Measurements from ENCODE around the gene POPDC2. TPM values are rescaled to one million over a fixed set of nuclear protein-coding genes. Genes with fewer than 3 reads are reported as not detected.

POPDC2 gene
- total and polyA plus RNA-seq, 2 of the 4 experiments (the other 2 are of a cell fraction) = under 0.01 to 0.29 TPM

- no peaks in the 10 kb centered on the region for H3K9me3 ChIP-seq (ENCODE audit: control insufficient read depth, insufficient read depth, low read length)
- peak overlapping the region; percentile 35; the same call in 1 of the 2 replicates for H3K18ac ChIP-seq (ENCODE audit: low read depth, low read length)
- H2AFZ ChIP-seq (replicated peaks; ENCODE audit: low read length, poor library complexity) = peak overlapping the region; percentile 98
- no peak for TF ChIP-seq MAZ (IDR thresholded peaks at IDR 0.05; ENCODE audit: borderline replicate concordance, low read depth, low read length)
- no peak for TF ChIP-seq SMC3 (IDR thresholded peaks at IDR 0.05; ENCODE audit: low read depth, low read length)
- no peak for TF ChIP-seq CEBPB (IDR thresholded peaks at IDR 0.05; ENCODE audit: low read depth, low read length)
- TF ChIP-seq FOS (IDR thresholded peaks at IDR 0.05; ENCODE audit: low read depth, low read length) = no peak
- no peak for TF ChIP-seq USF2 (IDR thresholded peaks at IDR 0.05; ENCODE audit: low read depth, low read length)
- H2AK9ac ChIP-seq (replicated peaks; ENCODE audit: low read depth, low read length, poor library complexity) = peak overlapping the region; percentile 87
- peak overlapping the region; percentile 6 for H2BK5ac ChIP-seq (ENCODE audit: low read depth, low read length, poor library complexity, severe bottlenecking)
- peak overlapping the region; percentile 40 for H3K27ac ChIP-seq (ENCODE audit: insufficient read depth, low read length)
- H3K4me1 ChIP-seq (ENCODE audit: control insufficient read depth, insufficient read depth, low read length) = no peaks in the 10 kb centered on the region
- peak overlapping the region; percentile 56 for H2BK120ac ChIP-seq (ENCODE audit: low read depth, low read length)
- peak overlapping the region; percentile 92 to 100 for H4K8ac ChIP-seq (ENCODE audit: low read depth in 2 of 2, low read length in 2 of 2)
- H3K4me3 ChIP-seq (ENCODE audit: insufficient read depth, low read depth, low read length) = peak overlapping the region; percentile 85
- DNase-seq (no peak), ATAC-seq (ENCODE audit: low read depth) (no peak)
- CTCF ChIA-PET = no interaction called here
- dilution Hi-C loops (cut with HindIII; ENCODE audit: low sequenced_read_pairs, unreplicated experiment) = no loop called here
- peak overlapping the region; percentile 98 for H4K5ac ChIP-seq (ENCODE audit: low read depth, low read length)
- H3K4me2 ChIP-seq (ENCODE audit: low read depth, low read length) = peak overlapping the region; percentile 82
- intact Hi-C loops (cut with micrococcal nuclease) = loop anchor here (1.0 kb wide), 1 partner anchor 179 kb away; the partner anchor contains the start of gene TIMMDC1
- no TSS peak for BruUV-seq (replicated peaks)
- H3K9ac ChIP-seq (ENCODE audit: low read depth, low read length) = peak overlapping the region; percentile 46
- H3K27me3 ChIP-seq (ENCODE audit: control insufficient read depth, insufficient read depth, low read length) = no peaks in the 10 kb centered on the region
- no peak overlapping the region for H2AK5ac ChIP-seq (ENCODE audit: low read depth, low read length)
- 40% methylated on average over 1 of the region's 6 CpGs; no CpG with 5 or more reads in 1 of the 2 experiments for WGBS, 2 experiments (ENCODE audit: extremely low coverage in 2 of 2, insufficient read length in 1 of 2)
- peaks cover 6% of the 10 kb centered on the region for H3K36me3 ChIP-seq (ENCODE audit: control insufficient read depth, insufficient read depth, low read length)
- H3K56ac ChIP-seq (ENCODE audit: extremely low read depth, insufficient read depth, low read length) = peak overlapping the region; percentile 64
- H4K20me1 ChIP-seq (ENCODE audit: insufficient read depth, low read length) = no peaks in the 10 kb centered on the region
- peak overlapping the region; percentile 57 for H4K91ac ChIP-seq (ENCODE audit: insufficient read depth, low read depth, low read length)
- H3K4ac ChIP-seq (ENCODE audit: low read depth, low read length) = peak overlapping the region; percentile 77
- POLR2A ChIA-PET (ENCODE audit: unreplicated experiment) = no interaction called here
- peak overlapping the region; percentile 61; the same call in 1 of the 2 replicates for H2BK20ac ChIP-seq (ENCODE audit: low read depth, low read length)
- peaks cover 6 to 15% of the 10 kb centered on the region in 2 experiments for H3K79me1 ChIP-seq (ENCODE audit: low read depth in 1 of 2, low read length in 2 of 2)
- in situ Hi-C loops (cut with MboI; ENCODE audit: low sequenced_read_pairs) = loop anchor here (25.0 kb wide), 4 partner anchors 165 to 790 kb away; partner anchors contain the start of genes ARHGAP31 and TEX55
- peaks cover 4% of the 10 kb centered on the region; the same call in 1 of the 2 replicates for H3K9me1 ChIP-seq (ENCODE audit: insufficient read depth, low read length)
- H3K14ac ChIP-seq (replicated peaks; ENCODE audit: low read depth, low read length) = peak overlapping the region; percentile 92
- H3K23ac ChIP-seq (ENCODE audit: low read depth, low read length) = peak overlapping the region; percentile 70
- H2BK15ac ChIP-seq (ENCODE audit: low read depth, low read length) = peak overlapping the region; percentile 17; the same call in 2 of the 3 replicates
Observed at GRCh38 chr3:119677641-119677934, 17.2 kb upstream of the POPDC2 start.
